Kidney tubule cell (primary cell): ENCODE measurements around the gene SLC27A6.
"Not testable (repeated sequence)": the region's sequence is repeated elsewhere in the genome, so short reads cannot be mapped to it uniquely, and the experiment has no call there.

ENCODE experiments used
- DNase-seq: peaks from one replicate; pipeline ENCODE4 v3.0.0-alpha.2; 2018; ENCODE audit warnings: low spot score

The SLC27A6 gene

GRCh38 chr5:129001841-129002526 lies 36.7 kb downstream of the SLC27A6 start:
- DNase-seq = no peak

- DNase-seq = no peak
Observed at GRCh38 chr5:129002527-129002842, 37.2 kb downstream of the SLC27A6 start.

GRCh38 chr5:129003232-129003631 lies 37.9 kb downstream of the SLC27A6 start:
- peak; percentile 6 for DNase-seq

- DNase-seq = no peak
Observed at GRCh38 chr5:129014185-129014584, 48.9 kb downstream of the SLC27A6 start.

- DNase-seq = no peak
Observed at GRCh38 chr5:129018837-129019236, 53.5 kb downstream of the SLC27A6 start.

- DNase-seq = no peak
Observed at GRCh38 chr5:129019401-129019908, 54.2 kb downstream of the SLC27A6 start.

- no peak for DNase-seq
Observed at GRCh38 chr5:129020683-129021082, 55.4 kb downstream of the SLC27A6 start.

GRCh38 chr5:129021744-129022143 lies 56.5 kb downstream of the SLC27A6 start:
- DNase-seq = no peak

- no peak for DNase-seq
Observed at GRCh38 chr5:129022599-129022998, 57.3 kb downstream of the SLC27A6 start.

GRCh38 chr5:129027260-129027659 lies 62.0 kb downstream of the SLC27A6 start:
- no peak for DNase-seq

- DNase-seq = no peak
Observed at GRCh38 chr5:129031886-129032683, 66.8 kb downstream of the SLC27A6 start.

GRCh38 chr5:129036257-129036656 lies 71.0 kb downstream of the SLC27A6 start:
- not testable (repeated sequence) for DNase-seq

- no peak for DNase-seq
Observed at GRCh38 chr5:129041196-129041881, 76.1 kb downstream of the SLC27A6 start.

GRCh38 chr5:129042306-129042705 lies 77.0 kb downstream of the SLC27A6 start:
- no peak for DNase-seq

- no peak for DNase-seq
Observed at GRCh38 chr5:129043894-129044293, 78.6 kb downstream of the SLC27A6 start.

GRCh38 chr5:129046151-129046550 lies 80.9 kb downstream of the SLC27A6 start:
- DNase-seq = no peak

- no peak for DNase-seq
Observed at GRCh38 chr5:129048509-129048908, 83.2 kb downstream of the SLC27A6 start.

- DNase-seq = no peak
Observed at GRCh38 chr5:129049126-129049799, 84.0 kb downstream of the SLC27A6 start.

- no peak for DNase-seq
Observed at GRCh38 chr5:129051283-129051682, 86.0 kb downstream of the SLC27A6 start.

GRCh38 chr5:129053438-129053837 lies 88.2 kb downstream of the SLC27A6 start:
- DNase-seq = no peak

GRCh38 chr5:129057329-129057728 lies 92.0 kb downstream of the SLC27A6 start:
- DNase-seq = no peak

GRCh38 chr5:129061849-129062248 lies 96.6 kb downstream of the SLC27A6 start:
- no peak for DNase-seq
